ENCODE data around the gene MAP2K2.

Gene MAP2K2

DNA sequence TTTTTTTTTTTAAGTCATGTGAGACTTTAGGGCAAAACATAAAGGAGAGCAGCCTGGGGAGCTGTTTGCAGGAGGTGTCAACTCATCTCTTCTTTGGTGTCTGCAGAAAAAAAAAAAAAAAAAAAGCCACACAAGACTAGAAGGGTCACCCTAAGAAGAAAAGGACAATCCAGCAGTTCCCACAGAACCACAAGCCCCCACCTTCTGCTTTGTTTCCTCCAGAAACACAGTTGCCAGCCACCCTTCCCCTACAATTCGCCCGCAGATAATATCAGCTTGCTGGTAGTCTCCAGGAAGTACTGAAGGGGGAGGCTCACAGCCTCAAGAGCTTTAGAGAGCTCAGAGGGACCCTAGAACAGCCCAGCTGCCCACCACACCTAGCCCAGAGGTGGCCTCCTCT, 34.9 kb downstream of the MAP2K2 start:
- DNase-seq, result no peak
- in situ Hi-C loops (cut with HindIII; ENCODE audit: low pct_ligation_motif_present, low pct_unique_long_range_greater_than_20kb, low sequenced_read_pairs), result no loop called here

GRCh38 chr19:4087787-4088679, 35.9 kb downstream of the MAP2K2 start:
- in situ Hi-C loops (cut with HindIII; ENCODE audit: low pct_ligation_motif_present, low pct_unique_long_range_greater_than_20kb, low sequenced_read_pairs), result no loop called here
- DNase-seq, result no peak

- in situ Hi-C loops (cut with HindIII; ENCODE audit: low pct_ligation_motif_present, low pct_unique_long_range_greater_than_20kb, low sequenced_read_pairs), result no loop called here
- no peak for DNase-seq
Observed at GRCh38 chr19:4086411-4086867, 37.5 kb downstream of the MAP2K2 start.

GRCh38 chr19:4084547-4084877, 39.4 kb downstream of the MAP2K2 start:
- no peak for DNase-seq
- in situ Hi-C loops (cut with HindIII; ENCODE audit: low pct_ligation_motif_present, low pct_unique_long_range_greater_than_20kb, low sequenced_read_pairs), result no loop called here

DNA sequence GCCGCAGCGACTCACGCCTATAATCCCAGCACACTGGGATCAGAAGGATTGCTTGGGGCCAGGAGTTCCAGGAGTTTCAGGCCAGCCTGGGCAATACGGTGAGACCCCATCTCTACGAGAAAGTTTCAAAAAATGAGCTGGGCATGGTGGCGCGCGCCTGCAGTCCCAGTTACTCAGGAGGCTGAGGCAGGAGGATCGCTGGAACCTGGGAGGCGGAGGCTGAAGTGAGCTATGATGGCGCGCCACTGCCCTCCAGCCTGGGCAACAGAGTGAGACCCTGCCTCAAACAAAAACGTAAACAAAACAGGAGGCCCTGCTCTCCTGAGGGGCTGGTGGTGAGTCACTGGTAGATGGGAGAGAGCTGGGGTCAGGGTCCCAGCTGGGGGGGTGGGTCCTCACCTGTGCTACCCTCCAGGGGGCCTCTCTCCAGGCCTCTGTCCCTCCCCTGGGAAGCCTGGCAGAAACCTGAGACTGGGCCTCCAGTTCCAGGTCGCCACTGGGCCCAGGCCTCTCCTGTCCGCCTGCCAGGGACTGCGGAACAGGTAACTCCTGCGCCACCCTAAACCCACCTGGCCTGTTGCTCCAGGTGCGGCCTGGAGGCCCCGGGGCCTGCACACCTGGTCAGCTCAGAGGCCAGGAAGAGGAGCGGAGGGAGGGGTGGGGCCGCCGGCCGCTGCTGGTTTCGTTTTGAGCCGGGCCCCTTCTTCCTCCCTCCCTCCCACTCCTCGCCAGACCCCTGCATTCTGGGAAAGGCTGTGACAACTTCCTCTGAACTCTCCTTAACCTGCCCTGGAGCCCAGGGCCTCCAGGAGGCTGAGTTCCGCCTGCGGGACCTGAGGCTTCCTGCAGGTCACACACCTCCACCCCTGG, 40.0 kb downstream of the MAP2K2 start:
- in situ Hi-C loops (cut with HindIII; ENCODE audit: low pct_ligation_motif_present, low pct_unique_long_range_greater_than_20kb, low sequenced_read_pairs), result no loop called here
- no peak for DNase-seq

- in situ Hi-C loops (cut with HindIII; ENCODE audit: low pct_ligation_motif_present, low pct_unique_long_range_greater_than_20kb, low sequenced_read_pairs), result no loop called here
Observed at GRCh38 chr19:4082172-4082571, 41.8 kb downstream of the MAP2K2 start.

GRCh38 chr19:4081441-4082129, 42.3 kb downstream of the MAP2K2 start:
- DNase-seq, result no peak
- in situ Hi-C loops (cut with HindIII; ENCODE audit: low pct_ligation_motif_present, low pct_unique_long_range_greater_than_20kb, low sequenced_read_pairs), result no loop called here

More at GRCh38 chr19:4082172-4082571, 41.8 kb downstream of the MAP2K2 start:
- no peak for DNase-seq

DNA sequence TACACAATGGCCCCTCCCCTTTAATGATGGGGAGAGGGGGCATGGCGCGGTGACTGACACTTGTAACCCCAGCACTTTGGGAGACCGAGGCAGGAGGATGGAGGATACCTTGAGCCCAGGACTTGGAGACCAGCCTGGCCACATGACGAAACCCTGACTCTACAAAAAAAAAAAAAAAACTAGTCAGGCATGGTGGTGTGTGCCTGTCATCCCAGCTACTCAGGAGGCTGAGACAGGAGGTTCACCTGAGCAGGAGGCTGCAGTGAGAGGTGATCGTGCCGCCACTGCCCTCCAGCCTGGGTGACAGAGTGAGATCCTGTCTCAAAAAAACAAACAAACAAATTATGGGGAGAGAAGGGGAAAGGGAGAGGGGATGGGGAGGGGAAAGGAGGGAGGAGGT, 43.4 kb downstream of the MAP2K2 start:
- in situ Hi-C loops (cut with HindIII; ENCODE audit: low pct_ligation_motif_present, low pct_unique_long_range_greater_than_20kb, low sequenced_read_pairs), result no loop called here
- no peak for DNase-seq

DNA sequence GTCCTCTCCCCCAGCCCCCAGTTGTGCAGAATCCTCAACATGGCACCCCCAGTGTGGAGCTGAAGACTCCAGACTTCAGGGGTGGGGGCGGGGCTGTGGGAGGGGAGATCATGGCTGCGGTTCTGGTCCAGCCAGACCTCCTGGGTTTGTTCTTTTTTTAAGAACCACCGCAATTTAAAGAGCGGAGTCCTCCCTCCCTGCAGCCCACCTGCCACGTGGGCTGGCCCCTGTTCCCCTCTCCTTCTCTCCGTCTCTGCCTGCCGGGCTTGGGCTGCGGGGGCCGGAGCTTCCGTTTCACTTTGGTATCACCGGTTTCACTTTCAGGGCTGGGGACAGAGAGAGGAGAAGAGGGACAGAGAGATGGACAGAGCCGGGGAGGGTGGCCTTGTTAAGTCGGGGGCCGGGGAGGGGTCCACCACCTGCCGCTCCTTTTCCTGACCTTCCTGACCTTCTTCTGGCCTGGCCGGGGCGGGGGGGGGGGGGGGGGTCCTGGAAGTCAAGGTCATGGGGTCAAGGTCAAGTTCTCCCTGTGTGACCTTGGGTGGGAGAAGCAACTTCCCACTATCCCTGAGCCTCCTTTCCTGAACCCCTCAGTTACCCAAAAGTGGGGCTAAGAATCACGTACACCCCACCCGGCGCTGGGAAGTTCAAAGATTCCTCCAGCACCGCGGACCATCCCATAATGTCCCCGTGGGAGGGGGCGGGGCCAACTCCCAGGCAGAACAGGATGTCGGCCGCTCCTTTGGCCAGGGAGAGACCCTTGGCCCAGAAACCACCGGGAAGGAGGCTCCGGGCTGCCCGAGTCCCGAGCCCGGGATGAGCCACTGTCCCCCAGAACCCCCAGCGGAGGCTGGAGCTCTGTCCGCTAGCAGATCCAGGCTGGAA, 45.9 kb downstream of the MAP2K2 start:
- in situ Hi-C loops (cut with HindIII; ENCODE audit: low pct_ligation_motif_present, low pct_unique_long_range_greater_than_20kb, low sequenced_read_pairs), result no loop called here
- DNase-seq, result peak; percentile 22

GRCh38 chr19:4077007-4077374, 46.9 kb downstream of the MAP2K2 start:
- in situ Hi-C loops (cut with HindIII; ENCODE audit: low pct_ligation_motif_present, low pct_unique_long_range_greater_than_20kb, low sequenced_read_pairs), result no loop called here
- DNase-seq, result no peak

DNA sequence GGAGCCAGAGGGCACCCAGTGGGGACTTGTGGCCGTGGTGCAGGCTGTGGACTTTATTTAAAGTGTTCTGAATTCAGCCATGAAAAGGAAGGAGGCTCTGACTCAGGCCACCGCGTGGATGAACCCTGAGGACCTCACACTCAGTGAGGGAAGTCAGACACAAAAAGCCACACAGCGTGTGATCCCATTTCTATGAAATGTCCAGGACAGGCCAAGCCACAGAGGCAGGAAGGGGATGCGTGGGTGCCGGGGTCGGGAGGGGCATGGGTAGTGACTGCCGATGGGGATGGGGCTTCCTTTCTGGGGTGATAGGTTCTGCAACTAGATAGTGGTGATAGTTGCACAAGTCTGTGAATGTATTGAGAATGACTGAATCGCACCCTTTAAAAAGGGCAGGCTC, 48.5 kb downstream of the MAP2K2 start:
- no peak for DNase-seq
- in situ Hi-C loops (cut with HindIII; ENCODE audit: low pct_ligation_motif_present, low pct_unique_long_range_greater_than_20kb, low sequenced_read_pairs), result no loop called here

- in situ Hi-C loops (cut with HindIII; ENCODE audit: low pct_ligation_motif_present, low pct_unique_long_range_greater_than_20kb, low sequenced_read_pairs), result no loop called here
Observed at GRCh38 chr19:4071610-4072009, 52.3 kb downstream of the MAP2K2 start.

DNA sequence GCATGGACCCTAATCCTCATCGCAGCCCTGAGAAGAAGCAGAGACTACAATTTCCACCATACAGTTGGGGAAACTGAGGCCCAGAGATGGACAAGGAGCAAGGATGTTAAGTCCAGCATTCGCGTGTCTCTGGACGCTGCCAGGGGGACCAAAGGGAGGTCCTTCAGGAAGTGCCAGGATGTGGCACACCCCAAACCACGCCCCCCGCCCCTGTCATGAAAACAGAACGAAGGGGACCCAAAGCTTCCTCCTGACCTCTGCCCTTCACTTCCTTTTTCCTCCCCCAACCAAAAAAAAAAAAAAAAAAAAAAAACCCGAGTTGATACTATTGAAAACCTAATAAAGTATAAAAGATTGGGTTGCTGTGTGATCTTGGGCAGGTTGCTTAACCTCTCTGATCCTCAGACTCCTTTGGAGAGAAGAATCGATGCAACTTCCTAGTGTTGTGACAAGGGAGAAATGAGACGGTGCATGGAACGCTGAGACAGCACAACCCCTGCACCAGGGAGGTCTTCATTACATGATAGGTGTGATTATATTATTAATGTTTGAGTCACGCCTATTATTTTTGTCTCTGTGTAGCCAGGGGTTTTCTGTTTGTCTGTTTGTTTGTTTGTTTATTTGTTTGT, 54.5 kb downstream of the MAP2K2 start:
- in situ Hi-C loops (cut with HindIII; ENCODE audit: low pct_ligation_motif_present, low pct_unique_long_range_greater_than_20kb, low sequenced_read_pairs), result no loop called here

More at GRCh38 chr19:4071610-4072009, 52.3 kb downstream of the MAP2K2 start:
- no peak for DNase-seq

GRCh38 chr19:4068047-4068966, 55.6 kb downstream of the MAP2K2 start:
- in situ Hi-C loops (cut with HindIII; ENCODE audit: low pct_ligation_motif_present, low pct_unique_long_range_greater_than_20kb, low sequenced_read_pairs), result no loop called here
- no peak for DNase-seq

More for the DNA sequence above, 54.5 kb downstream of the MAP2K2 start:
- DNase-seq, result no peak

- no peak for DNase-seq
- in situ Hi-C loops (cut with HindIII; ENCODE audit: low pct_ligation_motif_present, low pct_unique_long_range_greater_than_20kb, low sequenced_read_pairs), result no loop called here
Observed at GRCh38 chr19:4067396-4068046, 56.4 kb downstream of the MAP2K2 start.

DNA sequence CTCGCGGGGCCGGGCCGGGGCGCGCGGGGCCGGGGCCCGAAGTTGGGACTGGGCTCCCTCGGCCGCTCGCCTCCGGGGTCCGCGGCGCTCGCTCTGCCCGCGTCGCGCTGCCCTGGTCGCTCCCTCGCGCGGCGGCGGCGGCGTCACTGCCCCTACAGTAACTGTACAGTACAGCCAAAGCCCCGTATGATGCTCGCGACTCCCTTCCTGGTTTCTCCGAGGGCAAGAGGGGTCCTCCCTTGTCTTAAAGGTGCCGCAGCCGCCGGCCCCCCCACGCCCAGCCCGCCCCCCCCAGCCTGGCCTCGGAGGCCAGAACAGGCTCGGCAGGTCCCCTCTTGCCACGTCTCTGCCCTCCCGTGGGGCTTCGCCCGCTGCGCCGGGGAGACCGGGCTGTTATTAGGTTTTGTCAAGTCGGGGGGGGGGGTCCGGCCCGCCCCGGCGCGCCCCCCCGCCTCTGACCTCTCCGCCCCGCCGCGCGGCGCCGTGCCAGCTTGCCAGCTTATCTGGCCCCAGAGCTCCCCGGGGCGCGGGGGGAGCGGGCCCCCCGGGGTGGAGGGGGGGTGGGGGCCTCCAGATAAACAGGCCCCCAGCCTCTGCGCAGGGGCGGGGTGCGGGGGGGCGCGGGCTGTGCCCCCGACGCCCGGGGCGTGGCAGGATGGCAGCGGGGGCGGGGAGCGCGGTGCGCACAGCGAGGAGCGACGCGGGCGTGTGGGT, 57.1 kb downstream of the MAP2K2 start, which contains the start of gene ZBTB7A:
ZBTB7A (minus strand) TSS at position 218 of the 714 bp plus-strand sequence. CDS start 11,667 bp downstream, outside the sequence.
- peak; percentile 75 for DNase-seq
- in situ Hi-C loops (cut with HindIII; ENCODE audit: low pct_ligation_motif_present, low pct_unique_long_range_greater_than_20kb, low sequenced_read_pairs), result no loop called here

All from ACHN (cell line).